KMS-11 (cell line): Measurements from ENCODE around the gene NOL4L.

Source experiments
- H2AFZ ChIP-seq: fragments of 200-600 bp; sonication (generic); 2 replicates; pipeline ENCODE4 v1.6.1; 2016; ENCODE audit warnings: antibody characterized with exemption, mixed run types, low read depth
- H3K27ac ChIP-seq: fragments of 200-600 bp; sonication (generic); 2 replicates; pipeline ENCODE4 v1.6.1; 2016; ENCODE audit warnings: mild to moderate bottlenecking, mixed run types
- H3K27me3 ChIP-seq: fragments of 200-600 bp; sonication (generic); 2 replicates; pipeline ENCODE4 v1.6.1; 2017; ENCODE audit warnings: mild to moderate bottlenecking, low read depth, mixed run types, moderate library complexity; ENCODE audit not compliant: insufficient read depth
- H3K36me3 ChIP-seq: fragments of 200-600 bp; sonication (generic); 2 replicates; pipeline ENCODE4 v1.6.1; 2017; ENCODE audit warnings: mild to moderate bottlenecking, mixed run types; ENCODE audit not compliant: insufficient read depth
- H3K4me1 ChIP-seq: fragments of 200-600 bp; sonication (generic); 2 replicates; pipeline ENCODE4 v1.6.1; 2016; ENCODE audit warnings: mild to moderate bottlenecking, low read depth, mixed run types; ENCODE audit not compliant: poor library complexity, severe bottlenecking
- H3K4me2 ChIP-seq: fragments of 200-600 bp; sonication (generic); 2 replicates; pipeline ENCODE4 v1.7.0; 2016; ENCODE audit warnings: mild to moderate bottlenecking, mixed run types
- H3K4me3 ChIP-seq: fragments of 200-600 bp; sonication (generic); IDR thresholded peaks from 2 replicates; pipeline ENCODE4 v1.6.1; 2017; ENCODE audit warnings: low read depth, low read length, mixed read lengths; ENCODE audit not compliant: insufficient read depth
- H3K79me2 ChIP-seq: fragments of 200-600 bp; sonication (generic); 2 replicates; pipeline ENCODE4 v1.6.1; 2016; ENCODE audit warnings: low read depth, mixed run types; ENCODE audit not compliant: insufficient read depth
- H3K9ac ChIP-seq: fragments of 200-600 bp; sonication (generic); 2 replicates; pipeline ENCODE4 v1.6.1; 2016; ENCODE audit warnings: mild to moderate bottlenecking, mixed run types
- H4K20me1 ChIP-seq: fragments of 200-600 bp; sonication (generic); 2 replicates; pipeline ENCODE4 v1.6.1; 2016; ENCODE audit warnings: mild to moderate bottlenecking, mixed run types; ENCODE audit not compliant: insufficient read depth
- TF ChIP-seq, protein P1 (sequence below): fragments of 200-600 bp; sonication (generic); conservative IDR thresholded peaks from 2 replicates; pipeline ENCODE4 v1.6.1; 2017; ENCODE audit warnings: low read depth, mild to moderate bottlenecking, antibody characterized with exemption, low read length, moderate library complexity, mixed read lengths

Gene NOL4L

DNA sequence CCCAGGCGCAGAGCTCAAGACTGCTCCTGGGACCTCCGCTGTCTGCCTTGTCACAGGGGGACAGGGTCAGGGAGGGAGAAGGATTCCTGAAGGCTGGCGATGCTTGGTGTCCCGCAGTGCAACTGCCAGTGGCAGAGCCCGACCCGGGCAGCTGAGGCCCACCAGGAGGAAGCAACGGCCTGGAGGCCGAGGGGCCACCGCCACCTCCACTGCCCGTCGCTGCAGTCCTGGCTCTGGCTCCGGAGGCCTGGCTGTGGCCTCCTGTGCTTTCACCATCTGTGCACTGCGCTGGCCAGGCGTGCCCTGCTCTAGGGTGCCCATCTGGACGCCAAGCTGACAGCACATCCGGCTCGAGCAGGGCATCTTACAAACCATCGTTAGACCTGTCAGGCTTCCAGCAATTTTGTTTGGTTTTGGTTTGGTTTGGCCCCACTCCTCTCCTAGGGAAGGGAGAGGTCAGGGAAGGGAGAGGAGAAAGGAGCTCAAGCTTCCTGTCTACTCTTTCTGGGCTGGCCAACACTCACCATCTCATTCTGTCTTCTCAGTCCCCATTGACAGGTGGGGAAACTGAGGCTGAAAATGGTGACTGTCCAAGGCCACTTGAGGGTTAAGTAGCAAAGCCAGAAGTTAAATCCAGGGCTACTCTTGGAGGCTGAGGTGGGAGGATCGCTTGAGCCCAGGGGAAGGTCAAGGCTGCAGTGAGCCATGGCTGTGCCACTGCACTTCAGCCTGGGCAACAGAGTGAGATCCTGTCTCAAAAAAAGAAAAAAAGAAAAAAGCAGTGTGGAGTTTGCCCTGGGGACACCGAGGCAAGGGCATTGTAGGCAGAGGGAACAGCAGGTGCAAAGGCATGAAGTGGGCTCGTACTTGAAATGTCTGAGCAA lies 37.7 kb upstream of the NOL4L start:
- TF ChIP-seq, protein P1, sequence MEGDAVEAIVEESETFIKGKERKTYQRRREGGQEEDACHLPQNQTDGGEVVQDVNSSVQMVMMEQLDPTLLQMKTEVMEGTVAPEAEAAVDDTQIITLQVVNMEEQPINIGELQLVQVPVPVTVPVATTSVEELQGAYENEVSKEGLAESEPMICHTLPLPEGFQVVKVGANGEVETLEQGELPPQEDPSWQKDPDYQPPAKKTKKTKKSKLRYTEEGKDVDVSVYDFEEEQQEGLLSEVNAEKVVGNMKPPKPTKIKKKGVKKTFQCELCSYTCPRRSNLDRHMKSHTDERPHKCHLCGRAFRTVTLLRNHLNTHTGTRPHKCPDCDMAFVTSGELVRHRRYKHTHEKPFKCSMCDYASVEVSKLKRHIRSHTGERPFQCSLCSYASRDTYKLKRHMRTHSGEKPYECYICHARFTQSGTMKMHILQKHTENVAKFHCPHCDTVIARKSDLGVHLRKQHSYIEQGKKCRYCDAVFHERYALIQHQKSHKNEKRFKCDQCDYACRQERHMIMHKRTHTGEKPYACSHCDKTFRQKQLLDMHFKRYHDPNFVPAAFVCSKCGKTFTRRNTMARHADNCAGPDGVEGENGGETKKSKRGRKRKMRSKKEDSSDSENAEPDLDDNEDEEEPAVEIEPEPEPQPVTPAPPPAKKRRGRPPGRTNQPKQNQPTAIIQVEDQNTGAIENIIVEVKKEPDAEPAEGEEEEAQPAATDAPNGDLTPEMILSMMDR, result no peak
- Histone ChIP-seq H3K4me2 (no peak overlapping the region), H2AFZ (no peak overlapping the region), H4K20me1 (no peaks in the 10 kb centered on the region), H3K4me1 (peaks cover 41% of the 10 kb centered on the region), H3K27ac (no peak overlapping the region), H3K4me3 (no peak overlapping the region), H3K27me3 (peaks cover 3% of the 10 kb centered on the region; the same call in 1 of the 2 replicates), H3K79me2 (no peaks in the 10 kb centered on the region), H3K9ac (no peak overlapping the region), H3K36me3 (no peaks in the 10 kb centered on the region)

DNA sequence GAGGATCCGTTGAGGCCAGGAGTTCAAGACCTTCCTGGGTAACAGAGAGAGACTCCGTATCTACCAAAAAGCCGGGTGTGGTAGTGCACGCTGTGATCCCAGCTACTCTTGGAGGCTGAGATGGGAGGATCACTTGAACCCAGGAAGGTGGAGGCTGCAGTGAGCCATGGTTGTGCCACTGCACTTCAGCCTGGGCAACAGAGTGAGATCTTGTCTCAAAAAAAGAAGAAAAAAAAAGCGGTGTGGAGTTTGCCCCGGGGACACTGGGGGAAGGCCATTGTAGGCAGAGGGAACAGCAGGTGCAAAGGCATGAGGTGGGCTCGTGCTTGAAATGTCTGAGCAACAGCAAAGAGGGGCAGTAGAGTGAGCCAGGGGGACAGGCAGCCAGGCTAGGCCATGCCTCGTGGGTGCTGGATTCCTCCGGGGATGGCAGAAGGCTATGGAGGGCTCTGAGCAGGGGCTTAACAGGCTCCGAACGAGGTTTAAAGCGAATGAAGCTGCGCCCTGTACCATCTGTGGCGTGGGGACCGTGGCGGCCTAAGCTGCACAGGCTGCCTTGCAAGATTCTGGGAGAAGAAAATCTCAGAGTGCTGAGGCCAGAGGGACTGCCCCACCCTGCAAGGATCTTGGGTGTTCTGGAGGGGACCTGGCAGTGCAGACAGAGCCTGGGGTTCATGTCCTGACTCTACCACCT lies 36.9 kb upstream of the NOL4L start:
- Histone ChIP-seq H3K4me1 (peaks cover 33% of the 10 kb centered on the region), H3K9ac (no peak overlapping the region), H3K4me2 (no peak overlapping the region), H3K36me3 (no peaks in the 10 kb centered on the region), H3K4me3 (no peak overlapping the region), H3K27me3 (peaks cover 3% of the 10 kb centered on the region; the same call in 1 of the 2 replicates), H3K27ac (no peak overlapping the region), H2AFZ (no peak overlapping the region), H4K20me1 (no peaks in the 10 kb centered on the region), H3K79me2 (no peaks in the 10 kb centered on the region)
- TF ChIP-seq, protein P1, result no peak

DNA sequence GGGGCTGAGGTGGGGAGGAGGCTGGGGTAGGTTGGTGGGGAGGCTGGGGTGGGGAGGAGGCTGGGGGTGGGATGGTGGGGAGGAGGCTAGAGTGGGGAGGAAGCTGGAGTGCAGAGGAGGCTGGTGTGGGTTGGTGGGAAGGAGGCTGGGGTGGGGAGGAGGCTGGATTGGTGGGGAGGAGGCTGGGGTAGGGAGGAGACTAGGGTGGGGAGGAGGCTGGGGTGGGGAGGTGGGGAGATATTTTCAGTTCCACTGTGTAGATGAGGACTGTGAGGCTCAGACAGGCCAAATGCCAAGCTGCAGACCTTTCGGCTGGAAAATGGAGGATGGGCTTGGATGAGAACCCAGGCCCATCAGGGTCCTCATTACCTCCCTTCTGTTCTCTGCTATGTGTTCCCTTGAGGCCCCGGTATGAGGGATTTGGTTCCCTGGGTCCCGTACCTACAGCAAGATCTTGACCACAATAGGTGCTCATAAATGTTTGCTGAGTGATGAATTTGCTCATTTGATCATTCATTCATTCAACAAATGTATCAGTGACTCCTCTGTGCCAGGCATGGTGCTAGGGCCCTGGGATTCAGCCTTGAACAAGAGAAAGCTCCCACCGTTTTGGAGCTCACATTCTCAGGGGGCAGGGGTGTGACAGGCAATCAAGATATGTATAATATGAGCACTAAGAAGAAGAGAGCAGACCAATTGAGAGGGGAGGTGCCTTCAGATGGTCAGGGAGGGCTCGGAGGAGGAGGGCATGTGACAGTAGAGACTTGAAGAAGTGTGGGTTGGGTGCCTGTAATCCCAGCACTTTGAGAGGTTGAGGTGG lies 36.1 kb upstream of the NOL4L start:
- H3K4me2 ChIP-seq, result no peak overlapping the region
- peaks cover 3% of the 10 kb centered on the region; the same call in 1 of the 2 replicates for H3K27me3 ChIP-seq
- no peaks in the 10 kb centered on the region for H4K20me1 ChIP-seq
- no peak overlapping the region for H3K9ac ChIP-seq
- TF ChIP-seq, protein P1, result no peak
- peaks cover 26% of the 10 kb centered on the region for H3K4me1 ChIP-seq
- H2AFZ ChIP-seq, result no peak overlapping the region
- H3K4me3 ChIP-seq, result no peak overlapping the region
- H3K36me3 ChIP-seq, result no peaks in the 10 kb centered on the region
- H3K27ac ChIP-seq, result no peak overlapping the region
- no peaks in the 10 kb centered on the region for H3K79me2 ChIP-seq

DNA sequence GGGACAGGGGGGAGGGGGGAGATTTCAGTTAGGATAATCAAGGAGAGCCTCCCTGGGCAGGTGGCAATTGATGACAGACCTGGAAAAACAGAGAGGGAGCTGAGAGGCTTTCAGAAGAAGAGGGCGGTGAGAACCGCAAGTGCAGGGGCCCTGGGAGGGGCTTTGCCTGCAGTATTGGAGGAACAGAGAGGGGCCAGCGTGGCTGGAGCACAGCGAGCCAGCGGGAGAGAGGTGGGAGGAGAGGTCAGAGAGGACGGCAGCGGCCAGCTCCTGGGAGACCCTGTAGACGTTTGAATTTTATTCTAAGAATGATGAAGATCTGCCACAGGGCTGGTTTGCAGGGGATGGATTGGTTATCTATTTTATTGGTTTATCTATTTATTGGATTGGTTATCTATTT lies 34.5 kb upstream of the NOL4L start:
- Histone ChIP-seq H3K79me2 (no peaks in the 10 kb centered on the region), H3K27ac (no peak overlapping the region), H3K27me3 (peaks cover 3% of the 10 kb centered on the region; the same call in 1 of the 2 replicates), H3K4me3 (no peak overlapping the region), H3K9ac (no peak overlapping the region), H3K36me3 (no peaks in the 10 kb centered on the region), H2AFZ (no peak overlapping the region), H4K20me1 (no peaks in the 10 kb centered on the region), H3K4me2 (no peak overlapping the region), H3K4me1 (peaks cover 10% of the 10 kb centered on the region)
- TF ChIP-seq, protein P1, result no peak
